HG03066 (cell line): ENCODE results near the gene SLC6A19.
"Not testable (repeated sequence)": the region's sequence is repeated elsewhere in the genome, so short reads cannot be mapped to it uniquely, and the experiment has no call there.

Source experiments
- ATAC-seq: cut with Tn5 transposase; IDR thresholded peaks from one replicate; pipeline ENCODE4 v1.9.1; 2021; ENCODE audit warnings: low read depth; ENCODE audit not compliant: unreplicated experiment

The SLC6A19 gene

GRCh38 chr5:1256776-1257175, 55.4 kb downstream of the SLC6A19 start:
- ATAC-seq = no peak

- ATAC-seq = no peak
These were observed 56.0 kb downstream of the SLC6A19 start for GRCh38 chr5:1257363-1257762.

- no peak for ATAC-seq
These were observed 56.4 kb downstream of the SLC6A19 start for GRCh38 chr5:1257841-1258240.

GRCh38 chr5:1259806-1260480, 58.5 kb downstream of the SLC6A19 start:
- no peak for ATAC-seq

GRCh38 chr5:1261643-1262042, 60.2 kb downstream of the SLC6A19 start:
- no peak for ATAC-seq

GRCh38 chr5:1262381-1262780, 61.0 kb downstream of the SLC6A19 start:
- no peak for ATAC-seq

GRCh38 chr5:1264211-1264610, 62.8 kb downstream of the SLC6A19 start:
- no peak for ATAC-seq

- ATAC-seq = no peak
These were observed 63.6 kb downstream of the SLC6A19 start for GRCh38 chr5:1265026-1265425.

GRCh38 chr5:1265461-1266455, 64.4 kb downstream of the SLC6A19 start:
- no peak for ATAC-seq

GRCh38 chr5:1266791-1267190, 65.4 kb downstream of the SLC6A19 start:
- ATAC-seq = no peak

GRCh38 chr5:1267464-1267863, 66.1 kb downstream of the SLC6A19 start:
- ATAC-seq = not testable (repeated sequence)

GRCh38 chr5:1268056-1268455, 66.7 kb downstream of the SLC6A19 start:
- ATAC-seq = no peak

- ATAC-seq = no peak
These were observed 67.3 kb downstream of the SLC6A19 start for GRCh38 chr5:1268666-1269065.

GRCh38 chr5:1270426-1270825, 69.0 kb downstream of the SLC6A19 start:
- no peak for ATAC-seq

- no peak for ATAC-seq
These were observed 69.8 kb downstream of the SLC6A19 start for GRCh38 chr5:1270933-1271914.

- ATAC-seq = no peak
These were observed 70.8 kb downstream of the SLC6A19 start for GRCh38 chr5:1272201-1272600.

GRCh38 chr5:1273745-1274144, 72.3 kb downstream of the SLC6A19 start:
- no peak for ATAC-seq

GRCh38 chr5:1274471-1274870, 73.1 kb downstream of the SLC6A19 start:
- no peak for ATAC-seq
